GM23248 (cell line): ENCODE measurements around the gene NR2F1.

Source experiments
- EZH2 ChIP-seq: fragments of 200-600 bp; sonication (generic); IDR thresholded peaks from 2 replicates; pipeline ENCODE4 v1.6.1; 2018; ENCODE audit warnings: antibody characterized with exemption, mild to moderate bottlenecking; ENCODE audit not compliant: insufficient read depth, poor library complexity, severe bottlenecking
- EZH2phosphoT487 ChIP-seq: fragments of 200-600 bp; sonication (generic); IDR thresholded peaks from 2 replicates; pipeline ENCODE4 v1.6.1; 2018; ENCODE audit warnings: antibody characterized with exemption, moderate library complexity, mild to moderate bottlenecking, low read depth; ENCODE audit not compliant: insufficient read depth

DNA sequence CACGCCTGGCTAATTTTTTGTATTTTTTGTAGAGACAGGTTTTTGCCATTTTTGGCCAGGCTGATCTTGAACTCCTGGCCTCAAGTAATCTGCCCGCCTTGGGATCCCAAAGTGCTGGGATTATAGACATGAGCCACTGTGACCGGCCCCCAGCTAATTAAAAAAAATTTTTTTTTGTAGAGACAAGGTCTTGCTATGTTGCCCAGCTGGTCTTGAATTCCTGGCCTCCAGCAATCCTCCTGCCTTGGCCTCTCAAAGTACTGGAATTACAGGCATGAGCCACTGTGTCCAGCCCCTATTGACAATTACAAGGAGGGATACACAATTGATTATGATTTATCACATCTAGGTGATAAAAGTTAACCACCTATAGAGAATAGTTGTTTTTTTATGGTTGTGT is 59.5 kb downstream of the NR2F1 start:
- TF ChIP-seq EZH2: no peak
- no peak for TF ChIP-seq EZH2phosphoT487
